Hair follicle dermal papilla cell (primary cell): ENCODE results near the gene DMRT1. TPM values are rescaled to one million over a fixed set of nuclear protein-coding genes. Genes with fewer than 3 reads are reported as not detected.

Experiments
- small RNA-seq: library from RNA; depleted of rRNA; stranded (forward); fragments of <200 nt; gene quantifications from one replicate; pipeline ENCODE3, GENCODE V24; 2012
- total RNA-seq: library from RNA; depleted of rRNA; stranded (reverse); fragments of >200 nt; gene quantifications from 2 replicates; pipeline ENCODE4 v1.2.3, GENCODE V29; 2012

The DMRT1 gene
- not detected in 2 replicates for total RNA-seq

DNA sequence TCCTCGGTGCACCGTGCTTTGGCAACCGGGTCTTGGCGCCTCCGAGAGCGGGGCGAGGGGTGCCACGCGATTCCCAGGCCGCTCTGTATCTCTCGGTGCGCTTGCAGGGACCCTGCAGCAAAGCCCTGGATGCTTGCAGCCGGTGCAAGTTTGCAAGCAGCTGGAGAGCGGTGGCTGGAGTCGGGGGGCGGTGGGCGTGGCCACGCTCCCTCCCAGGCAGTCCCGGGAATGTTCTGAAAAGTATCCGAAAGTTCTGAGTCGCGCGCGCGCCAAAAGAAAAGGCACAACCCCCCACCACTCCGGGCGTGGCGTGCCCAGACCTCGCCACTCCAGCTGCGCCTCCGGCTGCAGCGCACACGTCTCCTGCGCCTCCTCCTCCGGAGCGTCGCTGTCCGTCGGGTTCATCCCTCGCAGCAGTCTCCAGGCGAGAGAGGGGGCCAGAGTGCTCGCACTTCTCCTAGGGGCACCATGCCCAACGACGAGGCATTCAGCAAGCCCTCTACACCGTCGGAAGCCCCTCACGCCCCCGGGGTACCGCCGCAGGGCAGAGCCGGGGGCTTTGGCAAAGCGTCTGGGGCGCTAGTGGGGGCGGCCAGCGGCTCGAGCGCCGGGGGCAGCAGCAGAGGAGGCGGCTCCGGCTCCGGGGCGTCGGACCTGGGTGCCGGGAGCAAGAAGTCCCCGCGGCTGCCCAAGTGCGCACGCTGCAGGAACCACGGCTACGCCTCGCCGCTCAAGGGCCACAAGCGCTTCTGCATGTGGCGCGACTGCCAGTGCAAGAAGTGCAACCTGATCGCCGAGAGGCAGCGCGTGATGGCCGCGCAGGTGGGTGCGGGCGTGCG, at the start of gene DMRT1:
TSS of gene DMRT1 (plus strand) at position 327 of the 839 bp plus-strand sequence. CDS start at position 469, 142 bp downstream.

DNA sequence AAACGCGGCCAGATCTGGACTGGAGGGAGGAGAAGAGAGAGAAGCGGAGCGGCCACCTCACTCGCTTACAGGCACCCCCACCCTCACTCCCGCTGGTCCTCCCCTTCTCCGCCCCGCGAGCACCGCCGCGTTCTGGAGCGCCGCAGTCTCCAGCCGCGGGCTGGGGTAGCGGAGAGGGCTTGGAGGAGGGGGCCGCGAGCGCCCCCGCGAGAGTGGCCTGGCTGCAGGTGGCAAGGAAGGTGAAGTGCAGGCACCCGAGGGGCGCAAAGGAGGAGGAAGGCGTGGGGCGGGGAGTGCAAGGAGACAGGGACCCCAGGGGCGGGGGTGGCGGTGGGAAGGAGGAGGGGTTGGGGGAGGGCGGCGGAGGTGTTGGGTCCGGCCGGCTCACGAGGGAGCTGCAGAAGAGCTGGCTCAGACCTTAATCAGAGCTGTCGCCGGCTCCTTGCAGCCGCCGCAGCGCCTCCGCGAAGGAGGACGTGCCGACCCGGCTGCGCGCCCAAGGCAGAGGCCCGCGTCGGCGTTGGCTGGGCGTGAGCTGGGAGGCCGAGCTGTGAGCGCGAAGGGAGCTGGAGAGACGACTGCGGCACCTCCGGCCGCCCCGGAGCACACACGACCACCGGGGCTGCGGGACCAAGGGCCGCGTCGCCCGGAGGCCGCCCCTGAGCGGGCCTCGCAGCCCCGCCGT, 134.9 kb downstream of the DMRT1 start, which contains the start of gene DMRT3:
TSS of gene DMRT3 (plus strand) at position 398 of the 685 bp plus-strand sequence. CDS start 347 bp downstream, outside the sequence.

Small RNAs within 50 kb of the gene (small RNA-seq; reads per million reads assigned to genes)
- not detected for gene RNU6-1073P

Other genes starting within 250 kb of the DMRT1 start
- gene DMRT3, start 135.0 kb downstream of the DMRT1 start, total RNA-seq, result not detected in 2 replicates
- 0.16 and 0.36 TPM in 2 replicates for gene DMRT2, start 208.7 kb downstream of the DMRT1 start, total RNA-seq